Posterior vena cava (tissue), 2 donors: Measurements from ENCODE around the gene APRT. TPM values are rescaled to one million over a fixed set of nuclear protein-coding genes. Genes with fewer than 3 reads are reported as not detected.
"Not testable (repeated sequence)": the region's sequence is repeated elsewhere in the genome, so short reads cannot be mapped to it uniquely, and the experiment has no call there.

Source experiments
- DNase-seq: peaks from one replicate; pipeline ENCODE4 v3.0.0-alpha.2; 2020; ENCODE audit warnings: low spot score
- intact Hi-C, 2 donors: fragments of 100-400 bp; cut with DNase I; formaldehyde crosslinking; loops; one replicate each; pipeline versions ENCODE4 v1.14.1 to v1.14.2; 2022 to 2023
- total RNA-seq, 2 donors: library from RNA; stranded (reverse); fragmentation: NEBNext Ultra II Directional; extraction: Animal tissue kit (Norgen Biotek cat#: 25700); gene quantifications; one replicate each; pipeline ENCODE4 v1.2.1, GENCODE V29; 2021
- donor health status: DM: yes; HTN: yes; CAD: no.
- donor health status: DM: yes; HTN: yes; CAD: no.

Gene APRT
- total RNA-seq, 2 donors from 2014 or later: 73.1 to 92.8 TPM

- intact Hi-C loops: no loop called here
- no peak for DNase-seq
These were observed 12.8 kb downstream of the APRT start for GRCh38 chr16:88798772-88799455.

GRCh38 chr16:88798073-88798472, 13.7 kb downstream of the APRT start:
- no peak for DNase-seq
- intact Hi-C loops: no loop called here

- intact Hi-C loops: no loop called here
- no peak for DNase-seq
These were observed 15.4 kb downstream of the APRT start for GRCh38 chr16:88796278-88796677.

- no peak for DNase-seq
- intact Hi-C loops: no loop called here
These were observed 18.3 kb downstream of the APRT start for GRCh38 chr16:88793251-88793954.

- intact Hi-C loops: no loop called here
These were observed 19.0 kb downstream of the APRT start for GRCh38 chr16:88792668-88793250.

GRCh38 chr16:88792078-88792550, 19.6 kb downstream of the APRT start:
- DNase-seq: no peak
- intact Hi-C loops: no loop called here

More at GRCh38 chr16:88792668-88793250, 19.0 kb downstream of the APRT start:
- no peak for DNase-seq

- intact Hi-C loops: no loop called here
- no peak for DNase-seq
These were observed 21.2 kb downstream of the APRT start for GRCh38 chr16:88790312-88791211.

- intact Hi-C loops: no loop called here
- no peak for DNase-seq
These were observed 22.1 kb downstream of the APRT start for GRCh38 chr16:88789594-88789993.

- intact Hi-C loops, DNase-seq: not testable (repeated sequence)
These were observed 23.0 kb downstream of the APRT start for GRCh38 chr16:88788749-88789148.

GRCh38 chr16:88787579-88788314, 24.0 kb downstream of the APRT start:
- intact Hi-C loops: loop anchor here in 1 of 2 donors (2.0 kb wide), 1 partner anchor 51 kb away; no protein-coding TSS in a partner anchor
- DNase-seq: no peak

- peak; percentile 95 for DNase-seq
- intact Hi-C loops: loop anchor here in 1 of 2 donors (2.0 kb wide), 1 partner anchor 47 kb away; no protein-coding TSS in a partner anchor
These were observed 26.4 kb downstream of the APRT start, which contains the start of gene PIEZO1 for GRCh38 chr16:88785106-88785924. Gene PIEZO1 (minus strand): TSS chr16:88785220. CDS start chr16:88784964, 256 bp downstream.

- intact Hi-C loops: loop anchor here in 1 of 2 donors (2.0 kb wide), 1 partner anchor 46 kb away; no protein-coding TSS in a partner anchor
- no peak for DNase-seq
These were observed 26.9 kb downstream of the APRT start for GRCh38 chr16:88784856-88785105.

GRCh38 chr16:88784074-88784855, 27.5 kb downstream of the APRT start:
- intact Hi-C loops: loop anchor here in 1 of 2 donors (2.0 kb wide), 1 partner anchor 45 kb away; no protein-coding TSS in a partner anchor
- DNase-seq: peak; percentile 94

GRCh38 chr16:88783391-88784073, 28.2 kb downstream of the APRT start:
- DNase-seq: no peak

GRCh38 chr16:88782454-88783390, 29.0 kb downstream of the APRT start:
- DNase-seq: no peak
- intact Hi-C loops: no loop called here

More at GRCh38 chr16:88783391-88784073, 28.2 kb downstream of the APRT start:
- intact Hi-C loops: loop anchor here in 1 of 2 donors (2.0 kb wide), 1 partner anchor 45 kb away; no protein-coding TSS in a partner anchor
